ENCODE measurements around the gene RTTN.
"Not testable (repeated sequence)": the region's sequence is repeated elsewhere in the genome, so short reads cannot be mapped to it uniquely, and the experiment has no call there.

RTTN gene

GRCh38 chr18:70205421-70206397 lies at the start of gene RTTN:
RTTN (minus strand) TSS chr18:70205687; CDS start chr18:70205658, 29 bp downstream.
- peak; percentile 95 for DNase-seq

GRCh38 chr18:70250781-70251180 lies 45.3 kb upstream of the RTTN start:
- DNase-seq, result no peak

GRCh38 chr18:70249861-70250260 lies 44.4 kb upstream of the RTTN start:
- not testable (repeated sequence) for DNase-seq

- no peak for DNase-seq
These were observed 43.6 kb upstream of the RTTN start for GRCh38 chr18:70249118-70249517.

GRCh38 chr18:70246061-70246466 lies 40.6 kb upstream of the RTTN start:
- no peak for DNase-seq

- DNase-seq, result no peak
These were observed 37.8 kb upstream of the RTTN start for GRCh38 chr18:70243131-70243929.

GRCh38 chr18:70236921-70237320 lies 31.4 kb upstream of the RTTN start:
- DNase-seq, result not testable (repeated sequence)

- no peak for DNase-seq
These were observed 30.0 kb upstream of the RTTN start for GRCh38 chr18:70235478-70235877.

GRCh38 chr18:70234667-70235459 lies 29.4 kb upstream of the RTTN start:
- no peak for DNase-seq

GRCh38 chr18:70233974-70234373 lies 28.5 kb upstream of the RTTN start:
- no peak for DNase-seq

- DNase-seq, result no peak
These were observed 26.8 kb upstream of the RTTN start for GRCh38 chr18:70232261-70232660.

GRCh38 chr18:70229639-70230038 lies 24.2 kb upstream of the RTTN start:
- no peak for DNase-seq

- no peak for DNase-seq
These were observed 23.0 kb upstream of the RTTN start for GRCh38 chr18:70228536-70228935.

- no peak for DNase-seq
These were observed 22.0 kb upstream of the RTTN start for GRCh38 chr18:70227438-70227837.

GRCh38 chr18:70221915-70222278 lies 16.4 kb upstream of the RTTN start:
- DNase-seq, result no peak

- no peak for DNase-seq
These were observed 15.8 kb upstream of the RTTN start for GRCh38 chr18:70221156-70221914.

- DNase-seq, result no peak
These were observed 15.1 kb upstream of the RTTN start for GRCh38 chr18:70220628-70221027.

- no peak for DNase-seq
These were observed 14.2 kb upstream of the RTTN start for GRCh38 chr18:70219688-70220087.

- no peak for DNase-seq
These were observed 11.3 kb upstream of the RTTN start for GRCh38 chr18:70216788-70217187.

GRCh38 chr18:70207181-70207580 lies 1.7 kb upstream of the RTTN start:
- no peak for DNase-seq

- no peak for DNase-seq
These were observed 5.2 kb downstream of the RTTN start for GRCh38 chr18:70200286-70200685.

GRCh38 chr18:70197844-70198243 lies 7.6 kb downstream of the RTTN start:
- DNase-seq, result peak; percentile 48

Measured in activated CD4-positive, alpha-beta T cell treated with anti-CD3 and anti-CD28 coated beads, Interleukin-10, Interleukin-2, amounts not matched to agents 100 ng/mL and 50 ng/mL, durations not matched to agents 16 hours and 8 hours (primary cell).